ENCODE results near the gene POPDC3. TPM values are rescaled to one million over a fixed set of nuclear protein-coding genes. Genes with fewer than 3 reads are reported as not detected.

The POPDC3 gene
- total RNA-seq, 1 donor from 2014 or later: 10.9 TPM

- Mint-ChIP-seq H3K27me3 (ENCODE audit: unreplicated experiment) (no peaks in the 10 kb centered on the region), H3K36me3 (ENCODE audit: unreplicated experiment) (peaks cover 5% of the 10 kb centered on the region), H3K9me3 (ENCODE audit: unreplicated experiment) (no peaks in the 10 kb centered on the region), H3K4me1 (ENCODE audit: low read depth, unreplicated experiment) (no peaks in the 10 kb centered on the region), H3K4me3 (ENCODE audit: unreplicated experiment) (no peak overlapping the region), H3K27ac (ENCODE audit: unreplicated experiment) (no peak overlapping the region)
- TF ChIP-seq, protein P1, sequence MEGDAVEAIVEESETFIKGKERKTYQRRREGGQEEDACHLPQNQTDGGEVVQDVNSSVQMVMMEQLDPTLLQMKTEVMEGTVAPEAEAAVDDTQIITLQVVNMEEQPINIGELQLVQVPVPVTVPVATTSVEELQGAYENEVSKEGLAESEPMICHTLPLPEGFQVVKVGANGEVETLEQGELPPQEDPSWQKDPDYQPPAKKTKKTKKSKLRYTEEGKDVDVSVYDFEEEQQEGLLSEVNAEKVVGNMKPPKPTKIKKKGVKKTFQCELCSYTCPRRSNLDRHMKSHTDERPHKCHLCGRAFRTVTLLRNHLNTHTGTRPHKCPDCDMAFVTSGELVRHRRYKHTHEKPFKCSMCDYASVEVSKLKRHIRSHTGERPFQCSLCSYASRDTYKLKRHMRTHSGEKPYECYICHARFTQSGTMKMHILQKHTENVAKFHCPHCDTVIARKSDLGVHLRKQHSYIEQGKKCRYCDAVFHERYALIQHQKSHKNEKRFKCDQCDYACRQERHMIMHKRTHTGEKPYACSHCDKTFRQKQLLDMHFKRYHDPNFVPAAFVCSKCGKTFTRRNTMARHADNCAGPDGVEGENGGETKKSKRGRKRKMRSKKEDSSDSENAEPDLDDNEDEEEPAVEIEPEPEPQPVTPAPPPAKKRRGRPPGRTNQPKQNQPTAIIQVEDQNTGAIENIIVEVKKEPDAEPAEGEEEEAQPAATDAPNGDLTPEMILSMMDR (IDR thresholded peaks at IDR 0.05; ENCODE audit: partially characterized antibody, unreplicated experiment): no peak
- no peak for DNase-seq
Observed at GRCh38 chr6:105111871-105112270, 67.9 kb downstream of the POPDC3 start.

DNA sequence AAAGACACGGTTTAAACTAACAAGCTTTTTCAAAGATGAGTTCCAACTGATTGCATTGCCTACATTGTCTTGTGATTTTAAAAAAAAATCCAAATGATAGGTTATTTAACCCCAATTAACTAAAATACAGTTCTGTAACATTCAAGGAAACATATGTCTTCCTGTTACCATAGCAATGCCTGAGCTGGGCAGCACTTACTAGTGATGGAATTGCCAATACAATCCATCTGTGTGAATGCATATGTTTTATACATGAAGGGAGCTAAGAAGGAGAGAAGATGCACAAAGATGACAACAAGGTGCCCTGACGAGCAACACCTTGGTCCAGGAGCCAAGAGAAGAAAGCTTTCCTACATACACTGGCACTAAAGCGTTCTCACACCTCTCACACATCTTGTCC lies 68.7 kb downstream of the POPDC3 start:
- H3K36me3 Mint-ChIP-seq (ENCODE audit: unreplicated experiment): peaks cover 5% of the 10 kb centered on the region
- peaks cover under 1% of the 10 kb centered on the region for H3K9me3 Mint-ChIP-seq (ENCODE audit: unreplicated experiment)
- no peak overlapping the region for H3K27ac Mint-ChIP-seq (ENCODE audit: unreplicated experiment)
- H3K27me3 Mint-ChIP-seq (ENCODE audit: unreplicated experiment): no peaks in the 10 kb centered on the region
- no peak for DNase-seq
- no peak overlapping the region for H3K4me3 Mint-ChIP-seq (ENCODE audit: unreplicated experiment)
- H3K4me1 Mint-ChIP-seq (ENCODE audit: low read depth, unreplicated experiment): no peaks in the 10 kb centered on the region
- TF ChIP-seq, protein P1 (IDR thresholded peaks at IDR 0.05; ENCODE audit: partially characterized antibody, unreplicated experiment): no peak

DNA sequence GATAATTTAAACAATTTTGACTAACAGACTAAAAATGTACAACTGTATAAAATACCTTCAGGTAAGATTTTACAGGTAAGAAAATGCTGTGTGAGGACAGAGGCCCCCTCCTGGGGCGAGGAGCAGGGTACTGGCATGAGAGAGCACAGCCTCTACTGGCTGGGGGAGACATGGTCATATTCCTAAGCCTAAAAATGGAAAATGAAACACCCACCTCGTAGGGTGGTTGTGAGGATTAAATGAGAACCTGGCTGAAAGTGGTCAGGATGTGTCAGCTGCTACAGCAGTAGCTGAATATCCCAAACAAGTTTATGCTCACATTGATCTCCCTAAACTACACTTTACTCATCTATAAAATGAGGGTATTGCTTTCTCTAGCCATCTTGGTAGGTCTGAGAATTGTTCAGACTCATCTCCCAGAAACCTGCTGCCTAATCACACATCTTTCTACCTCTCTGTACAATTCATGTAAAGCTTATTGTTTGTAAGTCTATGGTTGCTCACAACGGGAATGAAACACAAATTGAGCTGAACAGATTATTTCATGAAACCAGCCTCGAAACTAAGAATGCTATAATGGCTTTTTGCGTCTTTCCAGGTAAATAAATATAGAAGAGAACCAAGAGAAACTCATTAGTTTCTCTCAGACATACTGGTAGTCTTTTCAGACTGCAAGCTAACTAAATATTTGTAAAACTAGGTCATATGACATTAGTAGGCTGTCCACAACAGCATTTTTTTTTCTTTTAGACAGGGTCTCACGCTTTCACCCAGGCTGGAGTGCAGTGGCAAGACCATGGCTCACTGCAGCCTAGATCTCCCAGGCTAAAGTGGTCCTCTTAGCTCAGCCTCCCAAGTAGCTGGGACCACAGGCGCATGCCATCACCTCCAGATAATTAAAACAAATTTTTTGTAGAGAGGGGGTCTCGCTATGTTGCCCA lies 69.6 kb downstream of the POPDC3 start:
- Mint-ChIP-seq H3K36me3 (ENCODE audit: unreplicated experiment) (peaks cover 5% of the 10 kb centered on the region), H3K9me3 (ENCODE audit: unreplicated experiment) (peaks cover 2% of the 10 kb centered on the region), H3K4me3 (ENCODE audit: unreplicated experiment) (no peak overlapping the region), H3K4me1 (ENCODE audit: low read depth, unreplicated experiment) (no peaks in the 10 kb centered on the region), H3K27ac (ENCODE audit: unreplicated experiment) (no peak overlapping the region), H3K27me3 (ENCODE audit: unreplicated experiment) (no peaks in the 10 kb centered on the region)
- TF ChIP-seq, protein P1 (IDR thresholded peaks at IDR 0.05; ENCODE audit: partially characterized antibody, unreplicated experiment): no peak
- no peak for DNase-seq

GRCh38 chr6:105108631-105109262 lies 71.1 kb downstream of the POPDC3 start:
- Mint-ChIP-seq H3K9me3 (ENCODE audit: unreplicated experiment) (peaks cover 2% of the 10 kb centered on the region), H3K36me3 (ENCODE audit: unreplicated experiment) (peaks cover 5% of the 10 kb centered on the region), H3K4me1 (ENCODE audit: low read depth, unreplicated experiment) (no peaks in the 10 kb centered on the region), H3K4me3 (ENCODE audit: unreplicated experiment) (no peak overlapping the region), H3K27me3 (ENCODE audit: unreplicated experiment) (no peaks in the 10 kb centered on the region), H3K27ac (ENCODE audit: unreplicated experiment) (no peak overlapping the region)
- DNase-seq: no peak
- TF ChIP-seq, protein P1 (IDR thresholded peaks at IDR 0.05; ENCODE audit: partially characterized antibody, unreplicated experiment): no peak

Other genes with a start within 250 kb of the POPDC3 start
- gene LIN28B, start 222.9 kb downstream of the POPDC3 start, total RNA-seq (ENCODE audit: unreplicated experiment): 105 TPM
- gene PREP, start 223.1 kb upstream of the POPDC3 start, total RNA-seq (ENCODE audit: unreplicated experiment): 206 TPM

Data from glutamatergic neuron (in vitro differentiated cells).